ENCODE results near the gene ACTR2.

- TF ChIP-seq CTCF (IDR thresholded peaks at IDR 0.05 in 2 of 3, conservative IDR thresholded peaks at IDR 0.05 in 1 of 3; ENCODE audit: borderline replicate concordance in 1 of 3, insufficient read depth in 1 of 3, low read depth in 2 of 3, low read length in 2 of 3) (peak; percentile 59 to 84 (median 83); a peak in 5 of 6 replicates), POLR2A (IDR thresholded peaks at IDR 0.05; ENCODE audit: borderline replicate concordance, extremely low read depth, insufficient read depth, insufficient read length) (no peak), POLR2AphosphoS5 (IDR thresholded peaks at IDR 0.05; ENCODE audit: low read depth, low read length) (no peak), RAD21 (IDR thresholded peaks at IDR 0.05; ENCODE audit: low read depth) (peak; percentile 85), YY1 (IDR thresholded peaks at IDR 0.05; ENCODE audit: extremely low read depth, insufficient replicate concordance, low read depth, low read length) (no peak), REST (IDR thresholded peaks at IDR 0.05; ENCODE audit: low read depth) (no peak), EZH2 (IDR thresholded peaks at IDR 0.05) (no peak), MAX (IDR thresholded peaks at IDR 0.05) (no peak), ELF1 (IDR thresholded peaks at IDR 0.05; ENCODE audit: borderline replicate concordance, low read depth) (no peak), FOSL1 (IDR thresholded peaks at IDR 0.05; ENCODE audit: low read depth) (no peak)
- TF ChIP-seq, protein P1, sequence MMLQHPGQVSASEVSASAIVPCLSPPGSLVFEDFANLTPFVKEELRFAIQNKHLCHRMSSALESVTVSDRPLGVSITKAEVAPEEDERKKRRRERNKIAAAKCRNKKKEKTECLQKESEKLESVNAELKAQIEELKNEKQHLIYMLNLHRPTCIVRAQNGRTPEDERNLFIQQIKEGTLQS (IDR thresholded peaks at IDR 0.05), result no peak
These were observed 40.5 kb upstream of the ACTR2 start for GRCh38 chr2:65186872-65187851.
